HepG2 (cell line): ENCODE data around the gene TEX19. TPM values are rescaled to one million over a fixed set of nuclear protein-coding genes. Genes with fewer than 3 reads are reported as not detected.
A peak's percentile ranks its signal among the peaks of the same experiment; 100 is the strongest.

ENCODE experiments used
- AKAP8 ChIP-seq: sonication (generic); formaldehyde crosslinking; IDR thresholded peaks from 2 replicates; pipeline ENCODE4 v1.5.1; 2020; ENCODE audit warnings: mild to moderate bottlenecking, missing genetic modification reagents
- AKNA ChIP-seq: sonication (generic); formaldehyde crosslinking; IDR thresholded peaks from 2 replicates; pipeline ENCODE4 v1.4.0; 2020; ENCODE audit warnings: missing genetic modification reagents, borderline replicate concordance
- ETV6 ChIP-seq: sonication (generic); formaldehyde crosslinking; conservative IDR thresholded peaks from 2 replicates; pipeline ENCODE4 v1.4.0; 2020; ENCODE audit warnings: missing genetic modification reagents
- HMG20A ChIP-seq: IDR thresholded peaks from 2 replicates; pipeline ENCODE4 v1.6.1; 2016; ENCODE audit warnings: borderline replicate concordance
- MAZ ChIP-seq, 2 experiments: sonication (generic) in 1 of 2; formaldehyde crosslinking in 1 of 2; IDR thresholded peaks; 2 replicates each; pipeline versions ENCODE4 v1.5.0 to v1.6.1; 2012 to 2020; ENCODE audit warnings: low read depth in 2 of 2, mild to moderate bottlenecking in 2 of 2, borderline replicate concordance in 1 of 2, improper control_type of control experiment in 1 of 2, low read length in 1 of 2, missing genetic modification reagents in 1 of 2, moderate library complexity in 1 of 2
- NFKBIZ ChIP-seq: IDR thresholded peaks from 2 replicates; pipeline ENCODE4 v1.6.1; 2018; ENCODE audit warnings: missing genetic modification reagents, missing compliant biosample characterization
- RFX3 ChIP-seq: IDR thresholded peaks from 2 replicates; pipeline ENCODE4 v1.6.1; 2016; ENCODE audit warnings: missing biosample characterization, missing genetic modification reagents
- TOE1 ChIP-seq: sonication (generic); formaldehyde crosslinking; IDR thresholded peaks from 2 replicates; pipeline ENCODE4 v1.4.0; 2020; ENCODE audit warnings: mild to moderate bottlenecking, missing genetic modification reagents
- TP53 ChIP-seq: sonication (generic); formaldehyde crosslinking; conservative IDR thresholded peaks from 2 replicates; pipeline ENCODE4 v1.4.0; 2020; ENCODE audit warnings: missing genetic modification reagents
- ZBTB33 ChIP-seq: sonication (generic); formaldehyde crosslinking; IDR thresholded peaks from 2 replicates; pipeline ENCODE4 v1.4.0; 2020; ENCODE audit warnings: missing genetic modification reagents
- ZFY ChIP-seq: sonication (generic); formaldehyde crosslinking; IDR thresholded peaks from 2 replicates; pipeline ENCODE4 v1.4.0; 2020; ENCODE audit warnings: missing genetic modification reagents
- polyA plus RNA-seq, 8 experiments: library from polyadenylated mRNA; depleted of rRNA in 3 of 8; stranded (reverse) in 7 of 8; unstranded in 1 of 8; fragments of >200 nt; fragmentation: Illumina TruSeq in 4 of 8; extraction: Trizol in 4 of 8; gene quantifications; 2 replicates each; pipeline versions ENCODE4 v1.2.1 to v1.2.3, GENCODE V29; 2011 to 2016; ENCODE audit warnings: low read depth in 4 of 8, missing spikeins in 1 of 8, mixed read lengths in 1 of 8; ENCODE audit not compliant: insufficient read depth in 1 of 8
- total RNA-seq, 5 experiments: library from RNA; depleted of rRNA; stranded (reverse); fragments of >200 nt; fragmentation: Illumina TruSeq; extraction: Trizol; gene quantifications; 2 replicates each; pipeline ENCODE4 v1.2.3, GENCODE V29; 2016; ENCODE audit warnings: low read depth in 1 of 5
- TF ChIP-seq, protein P1 (sequence below): sonication (generic); formaldehyde crosslinking; IDR thresholded peaks from 2 replicates; pipeline ENCODE4 v1.4.0; 2020; ENCODE audit warnings: low read depth, missing genetic modification reagents
- TF ChIP-seq, protein P2 (sequence below): sonication (generic); formaldehyde crosslinking; IDR thresholded peaks from 2 replicates; pipeline ENCODE4 v1.4.0; 2020; ENCODE audit warnings: missing genetic modification reagents, mild to moderate bottlenecking, borderline replicate concordance

TEX19 gene
- total and polyA plus RNA-seq, 2 of the 13 experiments (the other 11 are each of a cell fraction or from before 2014, with no cell fraction given) = 1.3 to 6.0 TPM

GRCh38 chr17:82370471-82371332 is 11.7 kb downstream of the TEX19 start (continued):
- TF ChIP-seq AKAP8 (CRISPR knock-in tag) (no peak), HMG20A (CRISPR knock-in tag) (0 out of 2 replicates have a peak, but pooled peaks have one; percentile 39), ZBTB33 (peak; percentile 66; the same call in 1 of the 2 replicates), TOE1 (peak; percentile 88; the same call in 1 of the 2 replicates), ETV6 (CRISPR knock-in tag) (no peak), ZFY (peak; percentile 71), NFKBIZ (CRISPR knock-in tag) (no peak), AKNA (CRISPR knock-in tag) (peak; percentile 85; the same call in 1 of the 2 replicates), MAZ (IDR thresholded peaks at IDR 0.05; ENCODE audit: borderline replicate concordance, low read depth, low read length) (no peak), MAZ (CRISPR knock-in tag; IDR thresholded peaks at IDR 0.05; ENCODE audit: low read depth) (peak; percentile 58; the same call in 1 of the 2 replicates), TP53 (CRISPR knock-in tag) (no peak; the same call in 1 of the 2 replicates), RFX3 (CRISPR knock-in tag) (no peak)
- TF ChIP-seq, protein P1, sequence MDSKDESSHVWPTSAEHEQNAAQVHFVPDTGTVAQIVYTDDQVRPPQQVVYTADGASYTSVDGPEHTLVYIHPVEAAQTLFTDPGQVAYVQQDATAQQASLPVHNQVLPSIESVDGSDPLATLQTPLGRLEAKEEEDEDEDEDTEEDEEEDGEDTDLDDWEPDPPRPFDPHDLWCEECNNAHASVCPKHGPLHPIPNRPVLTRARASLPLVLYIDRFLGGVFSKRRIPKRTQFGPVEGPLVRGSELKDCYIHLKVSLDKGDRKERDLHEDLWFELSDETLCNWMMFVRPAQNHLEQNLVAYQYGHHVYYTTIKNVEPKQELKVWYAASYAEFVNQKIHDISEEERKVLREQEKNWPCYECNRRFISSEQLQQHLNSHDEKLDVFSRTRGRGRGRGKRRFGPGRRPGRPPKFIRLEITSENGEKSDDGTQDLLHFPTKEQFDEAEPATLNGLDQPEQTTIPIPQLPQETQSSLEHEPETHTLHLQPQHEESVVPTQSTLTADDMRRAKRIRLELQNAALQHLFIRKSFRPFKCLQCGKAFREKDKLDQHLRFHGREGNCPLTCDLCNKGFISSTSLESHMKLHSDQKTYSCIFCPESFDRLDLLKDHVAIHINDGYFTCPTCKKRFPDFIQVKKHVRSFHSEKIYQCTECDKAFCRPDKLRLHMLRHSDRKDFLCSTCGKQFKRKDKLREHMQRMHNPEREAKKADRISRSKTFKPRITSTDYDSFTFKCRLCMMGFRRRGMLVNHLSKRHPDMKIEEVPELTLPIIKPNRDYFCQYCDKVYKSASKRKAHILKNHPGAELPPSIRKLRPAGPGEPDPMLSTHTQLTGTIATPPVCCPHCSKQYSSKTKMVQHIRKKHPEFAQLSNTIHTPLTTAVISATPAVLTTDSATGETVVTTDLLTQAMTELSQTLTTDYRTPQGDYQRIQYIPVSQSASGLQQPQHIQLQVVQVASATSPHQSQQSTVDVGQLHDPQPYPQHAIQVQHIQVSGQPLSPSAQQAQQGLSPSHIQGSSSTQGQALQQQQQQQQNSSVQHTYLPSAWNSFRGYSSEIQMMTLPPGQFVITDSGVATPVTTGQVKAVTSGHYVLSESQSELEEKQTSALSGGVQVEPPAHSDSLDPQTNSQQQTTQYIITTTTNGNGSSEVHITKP = 0 out of 2 replicates have a peak, but pooled peaks have one; percentile 39
- TF ChIP-seq, protein P2, sequence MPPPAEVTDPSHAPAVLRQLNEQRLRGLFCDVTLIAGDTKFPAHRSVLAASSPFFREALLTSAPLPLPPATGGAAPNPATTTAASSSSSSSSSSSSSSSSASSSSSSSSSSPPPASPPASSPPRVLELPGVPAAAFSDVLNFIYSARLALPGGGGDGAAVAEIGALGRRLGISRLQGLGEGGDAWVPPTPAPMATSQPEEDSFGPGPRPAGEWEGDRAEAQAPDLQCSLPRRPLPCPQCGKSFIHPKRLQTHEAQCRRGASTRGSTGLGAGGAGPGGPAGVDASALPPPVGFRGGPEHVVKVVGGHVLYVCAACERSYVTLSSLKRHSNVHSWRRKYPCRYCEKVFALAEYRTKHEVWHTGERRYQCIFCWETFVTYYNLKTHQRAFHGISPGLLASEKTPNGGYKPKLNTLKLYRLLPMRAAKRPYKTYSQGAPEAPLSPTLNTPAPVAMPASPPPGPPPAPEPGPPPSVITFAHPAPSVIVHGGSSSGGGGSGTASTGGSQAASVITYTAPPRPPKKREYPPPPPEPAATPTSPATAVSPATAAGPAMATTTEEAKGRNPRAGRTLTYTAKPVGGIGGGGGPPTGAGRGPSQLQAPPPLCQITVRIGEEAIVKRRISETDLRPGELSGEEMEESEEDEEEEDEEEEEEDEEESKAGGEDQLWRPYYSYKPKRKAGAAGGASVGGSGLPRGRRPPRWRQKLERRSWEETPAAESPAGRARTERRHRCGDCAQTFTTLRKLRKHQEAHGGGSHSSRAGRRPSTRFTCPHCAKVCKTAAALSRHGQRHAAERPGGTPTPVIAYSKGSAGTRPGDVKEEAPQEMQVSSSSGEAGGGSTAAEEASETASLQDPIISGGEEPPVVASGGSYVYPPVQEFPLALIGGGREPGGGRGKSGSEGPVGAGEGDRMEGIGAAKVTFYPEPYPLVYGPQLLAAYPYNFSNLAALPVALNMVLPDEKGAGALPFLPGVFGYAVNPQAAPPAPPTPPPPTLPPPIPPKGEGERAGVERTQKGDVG (CRISPR knock-in tag) = peak; percentile 97; the same call in 1 of the 2 replicates
